Testis (tissue), 3 donors: Measurements from ENCODE around the gene TRRAP. TPM values are rescaled to one million over a fixed set of nuclear protein-coding genes. Genes with fewer than 3 reads are reported as not detected.

Experiments
- DNase-seq: peaks from one replicate; pipeline ENCODE4 v3.0.0-alpha.2; 2019
- H3K27ac ChIP-seq, 2 donors: fragments of 200-600 bp; sonication (generic); one replicate each; pipeline ENCODE4 v1.5.1; 2019
- H3K27me3 ChIP-seq: fragments of 200-600 bp; sonication (generic); one replicate; pipeline ENCODE4 v1.5.1; 2019
- H3K36me3 ChIP-seq: fragments of 200-600 bp; sonication (generic); one replicate; pipeline ENCODE4 v1.5.1; 2017; ENCODE audit warnings: low read depth; ENCODE audit errors: missing control alignments
- H3K4me1 ChIP-seq: fragments of 200-600 bp; sonication (generic); one replicate; pipeline ENCODE4 v1.5.1; 2019
- H3K4me3 ChIP-seq, 2 donors: fragments of 200-600 bp; sonication (generic); one replicate each; pipeline ENCODE4 v1.5.1; 2017 to 2019
- H3K9me3 ChIP-seq: fragments of 200-600 bp; sonication (generic); one replicate; pipeline ENCODE4 v1.5.1; 2017
- POLR2A ChIP-seq: fragments of 450-650 bp; IDR thresholded peaks from one replicate; pipeline ENCODE4 v1.6.1; 2017; ENCODE audit warnings: antibody characterized with exemption, mild to moderate bottlenecking, moderate library complexity
- WGBS, 2 donors: methylation state at CpG; one replicate each; pipeline ENCODE4 v1.1.5; 2018; 5-methylcytosine and 5-hydroxymethylcytosine counted together
- intact Hi-C: fragments of 100-400 bp; cut with DNase I; formaldehyde crosslinking; loops from one replicate; pipeline ENCODE4 v1.15.1; 2023; ENCODE audit warnings: low total_unique reads
- polyA plus RNA-seq: library from polyadenylated mRNA; stranded (reverse); fragments of 350-450 nt; fragmentation: Illumina TruSeq; extraction: RNeasy Lipid Tissue Mini Kit (QIAGEN cat#74804); gene quantifications from one replicate; pipeline ENCODE4 v1.2.3, GENCODE V29; 2014; ENCODE audit warnings: low read depth, low replicate concordance; ENCODE audit not compliant: insufficient read depth
- total RNA-seq, 2 donors: library from RNA; depleted of rRNA; stranded (reverse); fragments of >200 nt; gene quantifications; one replicate each; pipeline ENCODE4 v1.2.3, GENCODE V29; 2016
- TF ChIP-seq, protein P1 (sequence below), 3 experiments: fragments of 450-650 bp in 2 of 3; fragments of 200-600 bp in 1 of 3; sonication (generic) in 1 of 3; IDR thresholded peaks; one replicate each; pipeline ENCODE4 v1.5.1; 2016 to 2019; ENCODE audit warnings: antibody characterized with exemption in 3 of 3, mild to moderate bottlenecking in 2 of 3, moderate library complexity in 1 of 3

The TRRAP gene
- total and polyA plus RNA-seq, 3 donors from 2014 or later: 45.6 to 120 (median 119) TPM

DNA sequence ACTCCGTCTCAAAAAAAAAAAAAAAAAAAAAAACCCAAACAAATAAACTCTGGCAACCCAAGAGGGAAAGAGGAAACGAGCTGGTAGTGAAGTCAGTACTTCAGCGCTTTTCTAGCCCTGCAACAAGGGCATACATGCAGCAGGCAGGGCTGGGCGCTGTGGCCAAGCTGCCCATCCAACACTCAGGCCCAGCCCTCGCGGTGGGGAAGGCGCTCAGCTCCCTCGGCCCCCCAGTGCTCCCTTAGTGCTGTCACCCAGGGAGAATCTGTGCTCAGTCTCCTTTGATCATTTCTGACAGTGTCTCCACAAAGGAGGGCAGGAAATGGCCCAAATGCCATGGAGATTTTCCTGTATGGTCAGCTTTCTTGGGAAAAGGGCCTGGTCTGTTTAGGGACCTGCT lies 168.4 kb downstream of the TRRAP start:
- H3K4me1 ChIP-seq: peaks cover 12% of the 10 kb centered on the region
- H3K36me3 ChIP-seq: no peaks in the 10 kb centered on the region
- H3K27me3 ChIP-seq: no peaks in the 10 kb centered on the region
- peak overlapping the region in 1 of 2 donors; percentile 50 for H3K27ac ChIP-seq
- WGBS, 2 donors: 80 to 89% methylated on average over 4 to 8 of the region's 8 CpGs
- TF ChIP-seq, protein P1, sequence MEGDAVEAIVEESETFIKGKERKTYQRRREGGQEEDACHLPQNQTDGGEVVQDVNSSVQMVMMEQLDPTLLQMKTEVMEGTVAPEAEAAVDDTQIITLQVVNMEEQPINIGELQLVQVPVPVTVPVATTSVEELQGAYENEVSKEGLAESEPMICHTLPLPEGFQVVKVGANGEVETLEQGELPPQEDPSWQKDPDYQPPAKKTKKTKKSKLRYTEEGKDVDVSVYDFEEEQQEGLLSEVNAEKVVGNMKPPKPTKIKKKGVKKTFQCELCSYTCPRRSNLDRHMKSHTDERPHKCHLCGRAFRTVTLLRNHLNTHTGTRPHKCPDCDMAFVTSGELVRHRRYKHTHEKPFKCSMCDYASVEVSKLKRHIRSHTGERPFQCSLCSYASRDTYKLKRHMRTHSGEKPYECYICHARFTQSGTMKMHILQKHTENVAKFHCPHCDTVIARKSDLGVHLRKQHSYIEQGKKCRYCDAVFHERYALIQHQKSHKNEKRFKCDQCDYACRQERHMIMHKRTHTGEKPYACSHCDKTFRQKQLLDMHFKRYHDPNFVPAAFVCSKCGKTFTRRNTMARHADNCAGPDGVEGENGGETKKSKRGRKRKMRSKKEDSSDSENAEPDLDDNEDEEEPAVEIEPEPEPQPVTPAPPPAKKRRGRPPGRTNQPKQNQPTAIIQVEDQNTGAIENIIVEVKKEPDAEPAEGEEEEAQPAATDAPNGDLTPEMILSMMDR (IDR thresholded peaks at IDR 0.05): no peak
- no peak for TF ChIP-seq POLR2A
- peak; percentile 11 for DNase-seq
- intact Hi-C loops: loop anchor here (10.0 kb wide), 1 partner anchor 268 kb away; no protein-coding TSS in a partner anchor
- H3K4me3 ChIP-seq: no peak overlapping the region
- no peaks in the 10 kb centered on the region for H3K9me3 ChIP-seq

DNA sequence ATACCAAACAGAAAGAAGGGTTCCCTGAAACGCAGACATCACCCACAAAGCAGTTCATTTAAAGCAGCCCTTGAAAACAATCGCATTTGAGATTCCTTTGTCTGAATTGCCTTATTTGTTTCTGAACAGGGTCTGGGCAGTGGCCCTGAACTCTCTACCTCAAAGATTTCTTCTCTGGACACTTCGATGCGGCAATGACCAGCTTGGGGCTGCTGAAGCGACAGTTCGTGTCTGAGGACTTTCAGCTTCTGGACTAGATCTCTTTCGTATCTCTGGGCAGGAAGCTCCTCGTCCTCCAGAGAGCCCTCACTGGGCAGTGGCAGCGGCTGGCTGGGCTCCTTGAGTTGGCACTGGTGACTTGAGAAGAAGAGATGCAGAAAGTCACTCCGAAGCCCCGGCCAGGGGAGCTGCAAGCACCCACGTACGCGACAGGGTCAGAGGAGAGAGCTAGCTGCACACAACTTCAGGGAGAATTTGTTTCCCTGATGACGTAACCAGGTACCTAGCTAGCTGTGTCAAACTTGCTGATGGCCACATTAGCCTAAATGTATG lies 169.3 kb downstream of the TRRAP start:
- no peak overlapping the region for H3K4me3 ChIP-seq
- 84 to 85% methylated on average over 11 to 15 of the region's 15 CpGs for WGBS, 2 donors
- peak; percentile 7 for DNase-seq
- no peaks in the 10 kb centered on the region for H3K9me3 ChIP-seq
- intact Hi-C loops: loop anchor here (10.0 kb wide), 1 partner anchor 267 kb away; no protein-coding TSS in a partner anchor
- TF ChIP-seq POLR2A: no peak
- TF ChIP-seq, protein P1 (IDR thresholded peaks at IDR 0.05): no peak
- H3K27ac ChIP-seq: peak overlapping the region in 1 of 2 donors; percentile 56
- H3K27me3 ChIP-seq: no peaks in the 10 kb centered on the region
- no peaks in the 10 kb centered on the region for H3K36me3 ChIP-seq
- peaks cover 4% of the 10 kb centered on the region for H3K4me1 ChIP-seq

DNA sequence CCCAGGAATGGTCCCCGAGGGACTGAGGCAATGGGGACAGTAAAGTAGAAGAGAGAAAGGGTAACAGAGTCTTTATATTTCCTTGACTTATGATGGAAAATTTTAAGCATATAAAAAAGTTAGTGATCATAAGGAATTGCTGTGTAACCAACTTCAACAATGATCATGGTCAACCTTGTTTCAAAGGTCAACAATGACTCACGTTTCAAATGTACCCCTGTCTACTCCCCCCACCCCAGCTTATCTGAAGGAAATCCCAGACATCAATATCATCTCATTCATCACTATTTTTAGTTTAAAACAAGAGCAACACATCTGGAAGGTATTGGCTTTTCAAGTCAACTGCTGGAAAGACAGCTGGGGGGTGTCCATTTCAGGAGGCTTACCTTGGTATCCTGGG lies 172.6 kb downstream of the TRRAP start:
- intact Hi-C loops: no loop called here
- no peak overlapping the region for H3K4me3 ChIP-seq
- H3K4me1 ChIP-seq: no peaks in the 10 kb centered on the region
- H3K27me3 ChIP-seq: no peaks in the 10 kb centered on the region
- peak; percentile 6 for DNase-seq
- no peak overlapping the region for H3K27ac ChIP-seq
- H3K36me3 ChIP-seq: no peaks in the 10 kb centered on the region
- no peaks in the 10 kb centered on the region for H3K9me3 ChIP-seq
- no peak for TF ChIP-seq POLR2A
- TF ChIP-seq, protein P1 (IDR thresholded peaks at IDR 0.05): no peak
- WGBS, 2 donors: 72 to 73% methylated on average over 2 of the region's 2 CpGs

DNA sequence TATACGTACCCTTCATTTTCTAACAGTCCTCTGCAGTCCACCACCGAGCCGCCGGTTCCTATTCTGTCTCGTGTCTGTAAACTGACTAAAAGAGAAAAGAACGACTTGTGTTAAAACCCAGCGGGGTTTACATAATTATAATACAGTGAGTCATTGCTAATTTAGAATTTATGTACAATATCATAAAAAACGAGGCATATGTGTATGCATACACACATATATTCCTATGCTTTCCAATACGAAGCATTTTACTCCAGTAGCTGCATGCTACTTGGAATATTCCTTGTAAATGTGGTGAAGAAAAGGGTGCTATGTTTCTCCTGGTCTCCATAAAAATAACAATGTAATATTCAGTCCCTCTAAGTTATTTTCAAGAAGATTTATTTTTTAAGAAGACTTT lies 176.4 kb downstream of the TRRAP start:
- H3K4me3 ChIP-seq: no peak overlapping the region
- DNase-seq: no peak
- WGBS, 2 donors: 90 to 96% methylated on average over 9 of the region's 9 CpGs
- no peak for TF ChIP-seq POLR2A
- TF ChIP-seq, protein P1 (IDR thresholded peaks at IDR 0.05): no peak
- H3K27me3 ChIP-seq: no peaks in the 10 kb centered on the region
- H3K9me3 ChIP-seq: no peaks in the 10 kb centered on the region
- intact Hi-C loops: no loop called here
- no peaks in the 10 kb centered on the region for H3K4me1 ChIP-seq
- no peaks in the 10 kb centered on the region for H3K36me3 ChIP-seq
- no peak overlapping the region for H3K27ac ChIP-seq
